Kidney capillary endothelial cell (primary cell): Measurements from ENCODE around the gene LAMA3.
"Not testable (repeated sequence)": the region's sequence is repeated elsewhere in the genome, so short reads cannot be mapped to it uniquely, and the experiment has no call there.

Source experiments
- DNase-seq: peaks from one replicate; pipeline ENCODE4 v3.0.0-alpha.2; 2018; ENCODE audit warnings: low spot score

LAMA3 gene

DNA sequence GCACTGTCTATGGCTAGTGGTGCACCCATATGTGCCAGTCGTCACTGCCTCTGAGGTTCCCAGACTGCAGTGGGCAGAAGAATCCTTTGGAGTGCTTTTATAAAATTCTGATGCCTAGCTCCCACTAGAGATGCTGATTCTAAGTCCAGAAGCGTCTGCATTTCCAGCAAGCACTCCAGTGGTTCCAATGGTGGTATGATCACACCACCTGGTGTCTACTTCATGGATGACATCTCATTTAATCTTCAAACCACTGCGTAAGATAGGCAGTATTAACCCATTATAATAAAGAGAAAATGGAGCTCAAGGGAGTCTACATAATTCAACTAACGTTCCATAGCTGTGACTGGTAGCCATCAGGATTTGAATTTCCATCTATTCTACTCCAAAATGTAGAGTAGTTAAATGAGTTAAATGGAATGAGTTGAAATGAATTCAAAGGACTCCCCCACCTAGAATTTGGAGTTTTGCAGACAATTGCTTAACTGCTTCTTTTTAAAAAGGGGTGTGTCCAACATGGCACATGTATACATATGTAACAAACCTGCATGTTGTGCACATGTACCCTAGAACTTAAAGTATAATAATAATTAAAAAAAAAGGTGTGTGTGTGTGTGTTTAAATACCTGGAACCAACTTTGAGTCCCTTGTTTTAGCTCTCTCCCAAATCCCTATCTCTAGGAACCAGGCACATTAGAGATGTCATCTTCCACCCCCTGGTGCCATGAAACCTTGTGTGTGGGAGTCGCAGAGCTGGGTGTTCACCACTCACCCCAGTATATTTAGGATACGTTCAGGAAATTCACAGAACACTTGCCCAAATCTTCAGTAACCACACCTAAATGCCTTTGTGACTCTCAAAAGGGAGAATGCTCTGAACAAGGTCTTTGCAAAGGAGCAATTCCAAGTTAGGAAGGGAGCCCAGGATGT is 14.1 kb downstream of the LAMA3 start:
- peak; percentile 45 for DNase-seq

DNA sequence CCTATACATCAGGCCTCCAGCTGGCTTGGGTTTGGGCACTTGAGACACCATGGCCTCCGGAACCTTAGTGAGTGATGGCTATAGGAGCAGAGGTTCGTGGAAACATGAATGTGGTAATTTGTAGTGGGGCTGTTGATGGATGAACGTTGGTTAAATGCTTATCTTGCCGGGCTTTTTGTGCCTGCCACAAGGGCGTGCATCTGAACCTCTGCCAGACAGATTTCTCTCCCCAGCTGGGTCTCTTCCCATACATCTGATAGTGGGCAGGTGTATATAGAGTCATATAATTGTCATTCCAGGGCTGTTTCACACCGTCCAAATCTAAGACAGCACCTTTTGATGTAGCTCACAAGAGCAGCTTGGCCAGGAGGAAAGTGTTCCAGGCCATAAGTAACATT is 14.7 kb downstream of the LAMA3 start:
- DNase-seq: no peak

DNA sequence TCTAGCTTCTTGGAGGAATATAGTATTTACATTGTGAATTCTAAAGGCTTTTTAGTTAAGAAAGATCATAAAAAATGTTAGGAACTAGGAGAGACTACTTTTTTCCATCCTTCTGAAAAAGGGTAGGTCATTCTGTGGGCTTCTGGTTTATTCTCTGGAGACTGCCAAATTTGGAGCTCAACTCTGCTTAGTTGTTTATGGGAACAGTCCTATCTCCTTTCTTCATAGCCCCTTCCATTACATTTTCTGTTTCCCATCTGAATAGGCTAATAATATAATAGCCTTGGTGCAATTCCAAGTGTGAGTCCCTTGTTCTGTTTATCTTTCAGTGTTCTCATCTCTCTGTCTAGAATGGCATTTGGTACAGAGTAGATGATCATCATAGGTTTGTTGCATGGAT is 15.6 kb downstream of the LAMA3 start:
- DNase-seq: no peak

DNA sequence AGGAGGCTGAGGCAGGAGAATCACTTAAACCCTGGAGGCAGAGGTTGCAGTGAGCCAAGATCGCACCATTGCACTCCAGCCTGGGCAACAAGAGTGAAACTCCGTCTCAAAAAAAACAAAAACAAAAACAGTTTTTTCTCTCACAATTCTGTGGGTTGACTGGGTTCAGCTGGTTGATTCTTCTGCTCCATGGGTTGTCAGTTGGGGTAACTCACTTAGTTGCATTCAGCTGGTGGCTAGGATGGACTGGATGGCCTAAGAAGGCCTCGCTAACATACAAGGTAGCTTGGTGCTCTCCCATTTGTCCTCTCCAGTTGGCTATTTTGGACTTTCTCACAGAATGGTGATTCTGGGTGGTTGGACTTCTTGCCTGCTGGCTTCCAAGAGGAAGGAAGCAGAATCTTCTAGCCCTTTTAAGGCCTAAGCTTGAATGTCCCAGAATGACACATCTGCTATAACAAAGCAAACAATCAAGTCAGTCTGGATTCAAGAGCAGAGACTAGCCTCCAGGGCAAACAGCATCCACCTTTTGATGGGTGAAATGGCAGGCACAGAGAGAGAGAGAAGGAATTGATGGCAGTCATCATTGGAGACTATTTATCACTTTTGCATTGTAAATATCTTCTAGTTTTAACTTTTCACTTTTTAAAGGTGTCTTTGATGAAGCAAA is 17.9 kb downstream of the LAMA3 start:
- DNase-seq: no peak

DNA sequence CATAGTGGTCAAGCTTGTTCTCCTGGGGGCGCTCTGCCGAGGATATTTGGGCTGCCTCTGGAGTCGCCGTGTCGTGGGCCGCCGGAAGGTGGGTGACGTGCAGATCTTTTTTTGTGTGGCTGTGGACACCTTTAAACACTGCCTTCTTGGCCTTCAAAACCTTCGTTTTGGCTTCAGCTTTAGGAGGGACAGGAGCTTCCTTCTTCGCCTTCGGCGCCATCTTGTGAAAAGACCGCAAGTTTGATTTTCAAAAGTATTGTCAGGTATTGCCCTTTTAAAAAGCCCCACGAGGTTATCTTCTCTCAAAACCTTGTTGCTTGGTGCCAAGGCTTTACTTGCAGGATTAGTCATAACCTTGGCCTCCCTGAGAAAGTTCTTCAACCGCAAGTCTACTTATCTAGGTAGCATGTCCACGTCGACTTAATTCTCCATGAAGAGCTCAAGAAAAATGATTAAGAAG is 20.8 kb downstream of the LAMA3 start:
- DNase-seq: no peak

DNA sequence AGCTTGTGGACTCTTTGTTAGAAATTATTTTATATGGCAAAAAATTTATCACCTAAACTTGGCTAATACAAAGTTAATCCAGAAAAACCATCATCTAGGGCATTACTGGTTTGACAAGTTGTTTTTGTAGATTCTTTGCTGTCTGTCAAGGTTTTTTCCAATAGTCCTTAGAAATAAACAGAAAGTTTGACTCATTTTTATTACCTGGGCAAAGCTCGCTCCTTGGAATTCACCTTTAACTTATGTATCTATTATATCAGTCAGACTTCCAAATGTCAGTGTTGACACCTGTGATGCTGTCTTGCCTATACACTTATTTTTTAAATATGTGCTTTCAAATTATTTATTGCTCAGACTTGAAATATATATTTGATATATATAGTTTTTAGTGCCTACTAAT is 21.7 kb downstream of the LAMA3 start:
- DNase-seq: no peak

DNA sequence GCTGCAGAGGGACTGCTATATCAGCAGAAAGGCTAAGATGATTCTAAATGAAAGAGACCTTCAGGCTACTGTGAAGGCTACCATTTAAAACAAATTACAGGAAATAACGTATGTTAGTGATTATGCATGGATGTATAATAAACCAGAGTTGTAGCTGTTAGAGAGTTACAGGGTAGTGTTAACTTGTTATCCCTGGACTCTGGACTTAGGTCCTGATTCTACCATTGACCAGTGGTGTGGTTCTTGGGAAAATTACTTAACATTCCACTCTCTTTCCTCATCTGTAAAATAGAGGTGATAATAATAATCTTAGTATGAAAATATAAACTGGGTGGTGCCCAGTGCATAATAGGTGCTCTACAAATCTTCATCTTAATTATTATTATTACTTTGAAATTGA is 22.2 kb downstream of the LAMA3 start:
- no peak for DNase-seq

DNA sequence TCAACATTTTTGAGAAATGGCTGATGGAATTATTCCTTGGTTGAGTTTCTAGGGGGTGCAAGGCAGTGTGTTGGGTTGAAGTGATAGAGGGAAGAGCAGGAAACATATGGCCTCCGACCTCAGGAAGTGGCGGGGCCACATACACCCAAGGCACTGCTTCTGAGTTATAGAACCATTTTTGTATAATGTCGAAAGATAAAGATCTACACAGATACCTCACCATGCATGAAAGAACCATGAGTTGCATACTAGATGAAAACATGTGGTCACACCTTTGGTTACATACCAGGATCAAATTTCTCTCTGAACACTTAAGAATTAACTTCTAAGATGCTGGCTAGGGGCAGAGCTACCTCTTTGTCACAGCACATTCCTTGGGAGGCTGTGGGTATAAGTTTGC is 23.2 kb downstream of the LAMA3 start:
- no peak for DNase-seq

DNA sequence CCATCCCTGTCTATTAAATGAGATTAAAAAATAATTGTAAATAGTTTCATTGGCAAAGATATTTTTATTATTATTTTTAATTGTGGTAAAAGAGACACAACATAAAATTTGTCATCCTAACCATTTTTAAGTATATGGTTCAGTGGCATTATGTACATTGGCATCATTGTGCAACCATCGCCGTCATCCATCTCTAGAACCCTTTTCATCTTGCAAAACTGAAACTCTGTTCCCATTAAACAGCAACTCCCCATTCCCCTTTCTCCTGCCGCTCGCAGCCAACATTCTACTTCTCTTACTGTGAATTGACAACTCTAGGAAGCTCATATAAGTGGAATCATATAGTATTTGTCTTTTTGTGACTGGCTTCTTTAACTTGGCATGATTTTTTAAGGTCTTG is 25.3 kb downstream of the LAMA3 start:
- DNase-seq: no peak

DNA sequence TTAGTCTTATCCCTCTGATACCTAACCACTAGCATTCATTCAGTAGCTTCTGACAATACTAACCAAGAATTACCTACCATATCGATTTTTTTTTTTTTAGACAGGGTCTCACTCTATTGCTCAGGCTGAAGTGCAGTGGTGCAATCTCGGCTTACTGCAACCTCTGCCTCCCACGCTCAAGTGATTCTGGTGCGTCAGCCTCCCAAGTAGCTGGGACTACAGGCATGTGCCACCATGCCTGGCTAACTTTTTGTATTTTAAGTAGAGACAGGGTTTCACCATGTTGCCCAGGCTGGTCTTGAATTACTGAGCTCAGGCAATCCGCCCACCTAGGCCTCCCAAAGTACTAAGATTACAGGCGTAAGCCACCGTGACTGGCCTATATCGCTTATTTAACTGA is 26.8 kb downstream of the LAMA3 start:
- not testable (repeated sequence) for DNase-seq

DNA sequence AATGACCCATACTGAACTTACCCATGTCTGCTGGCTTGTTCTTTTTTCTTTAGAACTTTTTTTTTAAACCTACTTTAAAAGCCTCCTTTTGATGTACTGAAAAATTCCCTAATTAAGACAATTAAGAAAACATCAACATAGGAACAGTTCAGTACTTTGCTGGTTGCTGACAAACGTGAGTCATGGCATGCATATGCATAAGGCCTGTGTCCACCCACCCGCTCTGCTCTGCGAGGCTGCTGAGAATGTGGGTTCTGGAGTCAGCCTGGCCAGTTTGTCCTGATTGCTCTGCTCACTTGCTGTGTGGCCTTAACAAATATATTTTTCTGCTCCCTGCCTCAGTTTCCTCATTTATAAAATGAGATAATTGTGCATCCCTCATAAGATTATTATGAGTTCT is 27.3 kb downstream of the LAMA3 start:
- DNase-seq: no peak

DNA sequence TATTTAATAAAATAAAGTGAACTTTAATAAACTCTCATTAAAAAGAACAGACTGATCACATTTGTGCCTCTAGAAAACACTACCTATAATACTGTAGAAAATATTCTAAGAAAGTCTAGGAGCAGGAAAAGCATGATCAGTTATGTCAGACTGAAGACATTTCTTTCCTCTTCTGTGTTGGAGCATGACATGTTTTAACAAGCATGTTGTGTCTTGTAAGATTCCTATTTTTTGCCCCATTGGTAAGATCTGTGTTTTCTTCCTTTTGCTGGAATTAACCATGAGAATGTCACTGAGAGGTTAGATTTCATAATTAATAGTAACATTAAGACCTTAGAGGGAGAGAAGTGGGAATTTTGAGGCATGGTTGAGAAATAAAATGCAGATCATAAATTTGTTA is 27.7 kb downstream of the LAMA3 start:
- no peak for DNase-seq

DNA sequence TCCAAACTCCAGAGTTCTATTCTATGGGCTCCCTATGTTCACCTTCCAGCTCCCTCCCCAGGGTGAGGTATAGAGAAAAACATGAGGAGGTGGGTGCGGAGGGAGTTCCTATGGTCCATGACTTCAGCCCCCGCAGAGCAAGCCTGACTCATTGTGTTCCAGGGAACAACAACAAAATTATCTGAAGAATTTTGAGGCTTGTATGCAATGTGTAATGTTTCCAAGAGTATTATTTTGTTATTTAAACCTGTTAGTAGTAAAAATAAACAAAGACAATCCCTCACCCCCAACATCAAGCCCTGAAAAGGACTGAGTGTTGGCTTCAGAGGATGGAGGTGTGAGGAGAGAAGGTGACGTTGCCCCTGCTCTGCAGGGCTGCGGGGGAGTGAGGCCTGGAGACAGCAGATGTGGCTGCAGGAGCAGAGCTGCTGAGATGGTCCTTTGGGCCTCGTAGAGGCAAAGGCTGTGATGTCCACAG is 29.0 kb downstream of the LAMA3 start:
- DNase-seq: no peak

DNA sequence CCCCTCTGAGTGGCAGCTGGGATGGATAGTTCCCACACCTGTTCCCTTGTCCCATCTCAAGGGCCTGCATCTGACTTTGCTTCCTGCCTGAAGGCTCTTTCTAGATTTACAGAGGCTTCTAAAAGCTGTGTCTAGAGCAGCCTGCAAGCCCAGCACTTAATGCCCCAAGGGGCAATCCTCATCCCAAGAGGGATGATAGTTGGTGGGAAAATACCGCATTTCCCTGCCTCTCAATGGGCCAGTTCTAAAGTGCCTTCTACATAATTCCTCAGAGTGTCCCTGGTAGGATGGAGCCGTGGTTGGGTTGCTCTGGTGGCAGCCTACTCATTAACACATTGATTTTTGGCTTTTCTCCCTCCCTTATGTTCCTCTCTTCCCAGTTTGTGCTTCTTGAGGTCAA is 29.5 kb downstream of the LAMA3 start:
- no peak for DNase-seq

DNA sequence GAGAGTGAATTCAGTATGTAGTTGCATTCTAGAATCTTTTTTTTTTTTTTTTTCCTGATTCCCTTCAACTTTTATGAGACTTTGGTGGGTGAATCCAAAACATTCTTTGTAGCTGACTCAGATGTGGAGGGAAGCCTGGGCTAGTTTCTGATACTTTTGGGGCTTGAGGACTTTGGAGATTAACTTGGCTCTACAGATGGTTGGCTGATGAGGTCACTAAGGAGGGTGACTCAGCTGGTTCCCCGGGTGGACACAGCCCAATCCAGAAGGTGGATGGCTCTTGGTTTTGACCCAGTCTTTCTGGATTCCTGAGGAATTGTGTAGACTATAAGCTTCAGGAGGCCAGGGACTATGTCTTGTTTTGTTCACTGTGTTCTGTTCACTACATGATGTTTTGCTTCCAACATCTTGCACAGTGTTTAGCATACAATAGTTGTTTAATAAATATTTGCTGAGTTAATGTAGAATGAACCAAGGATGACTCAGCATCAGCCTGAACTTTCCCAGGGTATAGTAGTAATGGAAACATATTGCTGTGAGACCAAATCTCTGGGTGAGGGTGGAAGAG is 30.5 kb downstream of the LAMA3 start:
- peak; percentile 93 for DNase-seq

DNA sequence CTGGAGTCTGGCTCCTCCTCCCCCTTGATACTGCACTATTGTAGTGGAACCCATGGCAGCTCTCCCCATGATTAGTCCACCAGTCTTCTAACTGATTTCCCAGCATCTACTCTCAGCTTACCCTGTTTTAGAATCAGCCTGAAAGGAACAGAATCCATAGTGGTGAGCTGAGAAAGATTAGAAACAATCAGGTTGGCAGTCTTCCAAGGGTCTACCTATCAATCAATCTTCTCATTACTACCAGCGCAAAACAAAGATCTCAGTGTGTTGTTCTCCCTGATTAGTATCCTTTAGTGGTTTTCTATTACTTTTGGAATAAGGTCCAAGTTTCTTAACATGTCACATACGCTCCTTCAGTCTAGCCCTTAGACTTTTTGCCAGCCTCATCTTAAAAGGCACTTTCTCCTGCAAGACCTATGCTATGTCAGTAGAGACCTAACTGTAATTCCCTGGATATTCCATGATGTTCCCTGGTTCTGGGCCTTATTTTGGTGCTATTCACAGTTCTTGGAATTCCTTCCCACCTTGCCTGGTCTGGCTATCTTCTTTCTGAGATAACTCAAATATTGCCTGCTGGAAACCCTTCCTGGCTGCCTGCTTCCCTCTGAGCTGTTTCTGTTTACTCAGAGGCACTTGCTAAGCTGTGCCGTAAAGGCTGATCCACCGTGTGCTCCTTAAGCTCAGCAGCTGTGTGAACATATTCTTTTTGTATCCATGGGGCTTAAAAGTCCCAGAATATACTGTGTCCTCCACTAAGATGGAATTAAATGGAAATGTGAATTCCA is 32.6 kb downstream of the LAMA3 start:
- no peak for DNase-seq

DNA sequence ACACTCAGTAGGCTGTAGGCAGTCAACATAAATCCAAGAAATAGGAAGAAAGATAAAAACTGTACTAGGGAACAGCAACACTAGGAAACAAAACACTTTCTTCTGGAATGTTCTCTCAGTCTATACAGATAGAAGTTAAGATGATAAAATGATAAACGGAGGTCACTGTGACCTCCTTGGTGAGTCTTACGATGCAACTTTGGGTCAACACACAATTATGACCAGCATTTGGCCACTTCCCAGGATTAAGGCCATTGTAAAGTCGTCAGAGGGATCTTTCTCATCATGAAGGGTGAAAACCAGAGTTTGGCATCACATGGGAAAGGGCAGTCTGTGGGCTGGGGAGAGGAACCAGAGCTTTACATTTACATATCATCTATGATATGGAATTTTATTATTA is 33.4 kb downstream of the LAMA3 start:
- no peak for DNase-seq

DNA sequence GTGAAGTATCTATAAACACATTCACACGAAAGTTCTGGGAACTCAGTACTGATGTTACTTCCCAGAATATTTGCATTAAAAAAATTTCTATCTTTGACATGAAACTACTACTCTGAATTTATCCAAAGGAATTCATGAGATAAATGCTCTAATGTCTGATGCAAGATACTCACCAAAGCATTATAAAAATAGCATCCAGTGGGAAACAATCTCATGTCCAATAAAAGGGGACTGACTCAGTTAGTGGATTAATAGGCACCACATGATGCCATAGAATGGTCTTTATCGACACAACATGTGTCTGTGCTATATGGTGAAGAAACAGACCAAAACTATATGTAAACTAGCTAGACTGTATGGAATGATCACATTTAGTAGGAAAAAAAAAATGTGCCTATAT is 33.9 kb downstream of the LAMA3 start:
- no peak for DNase-seq

DNA sequence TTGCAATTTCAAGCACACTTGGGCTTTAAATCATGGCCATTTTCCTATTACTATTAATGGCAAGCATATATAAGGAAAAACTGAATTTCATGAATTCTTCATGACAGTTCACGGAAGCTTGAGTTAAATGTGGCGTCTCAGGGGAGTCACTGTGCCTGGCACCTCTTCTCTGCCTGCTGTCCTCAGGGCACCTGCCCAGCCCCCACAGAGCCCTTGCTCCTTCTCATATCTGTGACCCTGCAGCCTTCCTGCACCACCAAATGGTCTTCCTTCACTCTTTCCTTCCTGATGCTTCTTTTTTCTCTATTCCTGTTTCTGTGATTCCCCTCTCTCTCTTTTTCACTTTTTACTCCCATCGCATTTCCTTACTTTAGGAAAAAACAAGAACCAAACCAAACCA is 35.4 kb downstream of the LAMA3 start:
- DNase-seq: no peak

DNA sequence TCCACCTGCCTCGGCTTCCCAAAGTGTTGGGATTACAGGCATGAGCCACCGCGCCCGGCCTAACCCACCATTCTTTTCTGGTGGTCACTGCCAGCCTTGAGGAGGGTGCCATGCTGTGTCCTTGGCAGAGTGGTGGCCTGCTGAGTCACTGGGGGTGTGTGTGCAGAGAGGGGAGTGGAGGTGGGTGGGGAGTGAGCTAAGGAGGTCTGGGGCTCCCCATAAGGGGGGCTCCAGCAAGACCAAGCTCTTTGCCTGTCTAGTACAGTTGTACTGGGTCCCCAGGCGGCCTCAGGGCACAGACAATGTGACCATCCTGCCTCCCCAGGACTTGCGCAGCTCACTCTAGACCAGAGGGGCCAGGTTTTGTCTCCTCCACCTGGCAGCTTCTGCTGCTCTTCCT is 36.1 kb downstream of the LAMA3 start:
- DNase-seq: no peak

DNA sequence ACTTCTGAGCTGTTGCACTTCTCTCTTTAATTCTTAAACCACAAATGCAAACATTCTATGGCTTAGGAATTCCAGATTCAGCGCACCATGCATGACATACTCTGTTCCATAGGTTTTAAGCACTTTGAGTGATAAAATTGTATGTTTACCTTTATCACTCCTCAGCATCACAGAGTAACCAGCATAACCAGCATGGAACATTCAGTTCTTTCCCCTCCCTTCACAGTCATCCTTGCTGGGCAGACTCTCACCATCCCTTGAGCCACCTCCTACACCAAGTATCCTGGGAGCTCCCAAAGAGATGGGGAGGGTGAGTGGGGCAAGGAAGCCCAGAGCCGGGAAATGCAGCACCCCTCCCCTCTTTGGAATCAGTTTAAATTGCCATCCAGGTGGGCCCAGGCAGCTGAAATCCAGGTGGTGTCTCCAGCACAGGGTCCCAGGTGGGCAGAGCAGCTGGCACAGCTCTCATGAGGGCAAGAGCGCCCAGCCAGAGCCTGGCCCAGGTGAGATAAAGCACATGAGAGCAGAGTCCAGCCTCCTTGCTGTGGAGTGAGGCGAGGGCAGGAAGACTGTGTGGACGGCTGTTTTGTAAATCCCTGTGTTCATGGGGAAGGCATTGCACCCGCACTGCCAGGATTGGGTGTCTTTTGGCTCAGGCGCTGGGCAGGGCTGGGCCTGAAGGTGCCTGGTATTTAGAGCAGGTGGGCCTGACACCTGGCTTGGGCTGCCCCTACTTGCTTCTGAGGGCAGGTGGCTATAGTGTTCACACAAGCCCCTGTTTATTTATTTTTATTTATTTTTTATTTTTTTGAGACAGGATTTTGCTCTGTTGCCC is 36.8 kb downstream of the LAMA3 start:
- DNase-seq: no peak
